GM19193 (cell line): ENCODE results near the gene CALN1.

Experiments used
- POLR2A ChIP-seq: IDR thresholded peaks from 4 replicates; pipeline ENCODE4 v1.6.1; 2011; ENCODE audit not compliant: insufficient read depth, insufficient read length; ENCODE audit errors: extremely low read depth

The CALN1 gene

DNA sequence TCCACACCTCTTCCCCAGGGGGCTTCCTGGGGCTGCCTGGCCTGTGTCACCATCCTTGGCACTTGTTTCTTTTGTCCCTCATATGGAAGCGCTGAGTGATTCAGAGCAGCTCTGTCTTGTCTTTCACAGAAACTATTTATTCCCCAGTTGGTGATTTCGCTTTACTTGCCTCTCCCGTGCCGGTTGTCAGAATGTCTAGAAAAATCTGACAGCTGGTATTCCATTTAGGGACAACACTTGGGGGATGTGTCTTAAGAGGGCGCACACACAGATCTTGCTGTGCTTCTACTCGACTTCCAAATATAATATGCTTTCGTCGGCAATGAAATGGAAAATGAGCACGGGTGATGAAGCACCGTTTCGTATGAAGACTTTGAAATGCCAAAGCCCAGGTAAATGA is 611.8 kb downstream of the CALN1 start:
- TF ChIP-seq POLR2A, result no peak

DNA sequence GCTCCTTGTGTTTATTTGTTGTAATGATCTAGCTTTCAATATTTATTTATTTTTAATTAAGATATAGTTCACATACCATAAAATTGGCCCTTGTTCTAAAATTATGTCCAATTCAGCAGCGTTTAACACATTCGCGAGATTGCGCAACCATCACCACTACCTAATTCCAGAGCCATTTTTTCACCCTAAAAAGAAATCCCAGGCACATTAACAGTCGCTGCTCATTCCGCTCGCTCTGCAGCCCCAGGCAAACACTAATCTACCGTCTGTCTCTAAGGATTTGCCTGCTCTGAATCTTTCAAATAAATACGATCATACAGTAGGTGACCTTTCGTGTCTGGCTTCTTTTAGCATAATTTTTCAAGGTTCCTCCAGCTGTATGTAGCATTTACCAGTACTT is 616.7 kb downstream of the CALN1 start:
- TF ChIP-seq POLR2A, result no peak

GRCh38 chr7:71793251-71793650 is 618.9 kb downstream of the CALN1 start:
- no peak for TF ChIP-seq POLR2A

DNA sequence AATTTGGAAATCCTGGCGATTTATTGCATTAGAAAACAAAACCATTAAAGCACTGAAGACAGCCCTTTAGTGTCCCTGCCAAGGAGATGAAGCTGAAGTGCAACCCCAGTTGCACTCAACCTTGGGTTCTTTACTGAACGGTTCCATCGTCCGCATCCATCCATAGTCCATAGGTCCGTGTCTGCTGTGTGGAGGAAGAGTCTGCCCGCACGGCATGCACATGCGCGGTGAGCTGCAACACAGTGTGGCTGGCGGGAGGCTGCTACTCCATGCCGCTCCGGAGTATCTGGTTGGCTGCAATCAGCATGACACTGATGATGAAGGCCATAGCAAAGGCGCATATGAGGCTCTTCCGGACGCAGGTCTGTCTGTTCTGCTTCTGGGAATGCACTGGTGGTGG is 624.6 kb downstream of the CALN1 start:
- no peak for TF ChIP-seq POLR2A

- no peak for TF ChIP-seq POLR2A
These were observed 626.9 kb downstream of the CALN1 start for GRCh38 chr7:71785216-71785615.

GRCh38 chr7:71784781-71785180 is 627.4 kb downstream of the CALN1 start:
- no peak for TF ChIP-seq POLR2A

- no peak for TF ChIP-seq POLR2A
These were observed 628.0 kb downstream of the CALN1 start for GRCh38 chr7:71784180-71784579.

GRCh38 chr7:71783779-71784178 is 628.4 kb downstream of the CALN1 start:
- no peak for TF ChIP-seq POLR2A

- no peak for TF ChIP-seq POLR2A
These were observed 630.1 kb downstream of the CALN1 start for GRCh38 chr7:71782051-71782450.

DNA sequence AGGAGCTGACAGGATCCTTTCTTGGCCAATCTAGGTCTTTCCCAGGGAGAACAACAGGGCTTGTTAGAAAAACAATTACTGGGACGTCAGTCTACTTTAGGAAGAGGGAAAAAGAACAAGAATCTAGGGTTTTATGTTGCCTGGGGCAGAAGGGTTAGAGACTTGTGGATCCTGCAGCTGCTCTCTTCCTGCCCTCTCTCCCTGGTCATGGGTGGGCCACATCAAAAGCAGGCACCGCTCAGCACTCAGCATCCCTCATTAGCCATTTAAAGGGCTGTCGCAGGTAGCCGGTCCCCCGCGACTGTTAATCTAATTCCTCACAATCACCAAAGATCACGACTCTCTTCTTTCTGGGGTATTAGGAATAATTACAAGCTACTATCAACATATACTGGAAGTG is 631.9 kb downstream of the CALN1 start:
- no peak for TF ChIP-seq POLR2A

GRCh38 chr7:71777278-71777677 is 634.9 kb downstream of the CALN1 start:
- TF ChIP-seq POLR2A, result no peak

GRCh38 chr7:71776726-71777125 is 635.4 kb downstream of the CALN1 start:
- TF ChIP-seq POLR2A, result no peak

GRCh38 chr7:71775648-71776047 is 636.5 kb downstream of the CALN1 start:
- TF ChIP-seq POLR2A, result no peak

- no peak for TF ChIP-seq POLR2A
These were observed 639.4 kb downstream of the CALN1 start for GRCh38 chr7:71772779-71773178.

DNA sequence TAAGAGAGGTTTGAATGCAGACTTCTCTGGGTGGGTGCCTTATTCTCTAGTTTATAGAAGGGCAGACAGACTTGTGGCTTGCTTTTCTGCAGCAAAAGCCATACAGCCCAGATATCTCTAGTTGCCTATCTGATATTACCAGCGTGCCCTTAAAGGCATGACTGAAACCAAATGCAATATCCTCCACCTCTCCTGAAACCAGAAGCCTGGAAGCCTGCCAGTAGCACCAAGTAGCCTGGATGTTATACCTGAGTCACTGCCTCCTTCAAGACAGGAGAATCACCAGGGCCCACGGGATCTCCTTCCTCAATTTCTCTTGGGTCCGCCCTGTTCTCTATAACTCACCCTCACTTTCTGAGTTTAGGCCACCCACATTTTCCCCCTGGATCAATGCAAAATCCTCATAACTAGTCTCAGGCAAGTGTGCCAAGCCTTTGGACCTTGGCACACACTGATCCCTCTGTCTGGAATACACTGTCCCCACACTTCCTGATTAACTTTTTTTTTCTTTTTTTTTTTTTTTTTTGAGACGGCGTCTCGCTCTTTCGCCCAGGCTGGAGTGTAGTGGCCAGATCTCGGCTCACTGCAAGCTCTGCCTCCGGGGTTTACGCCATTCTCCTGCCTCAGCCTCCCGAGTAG is 641.8 kb downstream of the CALN1 start:
- no peak for TF ChIP-seq POLR2A

- no peak for TF ChIP-seq POLR2A
These were observed 642.8 kb downstream of the CALN1 start for GRCh38 chr7:71769326-71769725.

- TF ChIP-seq POLR2A, result no peak
These were observed 643.7 kb downstream of the CALN1 start for GRCh38 chr7:71768450-71768849.
